VCaP (cell line): ENCODE results near the gene UPF2.

ENCODE experiments used
- H3K27ac ChIP-seq: fragments of 450-650 bp; 2 replicates; pipeline ENCODE4 v1.5.1; 2017
- CTCF ChIP-seq: fragments of 450-650 bp; conservative IDR thresholded peaks from 2 replicates; pipeline ENCODE4 v1.5.1; 2017; ENCODE audit warnings: mild to moderate bottlenecking, moderate library complexity

Gene UPF2

DNA sequence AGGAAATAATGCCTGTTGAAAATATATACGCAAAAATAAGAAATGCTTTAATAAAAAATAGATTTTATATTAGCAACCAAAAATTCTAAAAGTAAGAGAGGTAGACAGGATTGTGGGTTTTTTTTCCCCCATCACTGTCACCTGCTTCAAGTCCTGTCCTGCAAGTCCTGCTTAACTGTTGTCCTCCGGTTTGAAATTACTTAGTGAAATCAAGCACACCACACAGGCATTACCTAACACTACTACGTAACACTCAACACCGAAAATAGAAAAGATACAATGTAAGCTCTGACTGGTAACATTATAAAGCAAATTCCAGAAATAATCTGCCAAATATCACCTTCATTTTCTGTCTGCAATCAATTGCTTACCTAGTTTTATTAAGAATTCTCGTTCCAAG is 90.9 kb downstream of the UPF2 start:
- TF ChIP-seq CTCF = no peak
- H3K27ac ChIP-seq = no peak overlapping the region

DNA sequence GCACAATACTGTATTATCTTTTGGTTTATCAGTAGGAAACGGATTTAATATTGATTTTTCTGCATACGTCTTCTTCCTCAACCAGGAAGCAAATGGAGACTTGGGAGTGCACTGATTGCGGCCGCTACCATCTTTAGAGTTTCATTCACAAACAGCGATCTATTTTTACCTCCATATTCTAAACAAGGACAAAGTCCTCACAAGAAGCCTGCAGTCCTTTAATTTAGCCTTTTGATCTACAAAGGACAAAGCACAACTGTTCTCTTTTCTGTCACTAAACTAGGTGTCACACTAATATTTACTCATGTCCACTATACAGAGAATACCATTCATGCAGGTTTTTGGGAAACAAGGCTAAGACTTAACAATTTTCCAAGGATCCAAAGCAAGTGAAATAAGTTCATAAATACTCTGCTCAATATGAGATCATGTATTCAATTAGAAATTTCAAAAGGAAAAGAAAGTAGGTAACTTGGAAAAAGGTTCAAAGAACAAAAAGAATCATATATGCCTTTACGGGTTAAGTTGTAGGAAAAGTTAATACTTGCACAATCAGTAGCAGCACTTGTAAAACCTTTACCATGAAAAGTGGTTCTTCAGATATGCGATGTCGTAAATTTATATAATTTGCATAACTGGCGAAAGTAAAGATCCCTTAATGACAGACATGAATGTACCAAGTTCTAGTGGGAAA is 92.1 kb downstream of the UPF2 start:
- no peak for TF ChIP-seq CTCF
- H3K27ac ChIP-seq = no peak overlapping the region

GRCh38 chr10:11949152-11949551 is 93.5 kb downstream of the UPF2 start:
- no peak overlapping the region for H3K27ac ChIP-seq
- TF ChIP-seq CTCF = no peak

DNA sequence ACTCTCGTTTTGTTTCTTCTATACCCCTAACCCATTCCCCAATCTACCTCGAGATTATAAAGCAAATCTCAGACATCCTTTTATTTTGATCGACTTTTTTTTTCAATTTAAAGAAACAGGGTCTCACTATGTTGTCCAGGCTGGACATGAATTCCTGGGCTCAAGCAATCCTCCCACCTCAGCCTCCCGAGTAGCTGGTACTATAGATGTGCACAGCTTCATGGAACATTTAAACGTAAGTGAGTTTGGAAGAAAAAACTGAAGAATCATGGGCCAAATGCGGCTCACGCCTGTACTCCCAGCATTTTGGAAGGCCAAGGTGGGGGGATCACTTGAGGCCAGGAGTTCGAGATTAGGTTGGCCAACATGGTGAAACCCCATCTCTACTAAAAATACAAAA is 96.0 kb downstream of the UPF2 start:
- H3K27ac ChIP-seq = no peak overlapping the region
- no peak for TF ChIP-seq CTCF

DNA sequence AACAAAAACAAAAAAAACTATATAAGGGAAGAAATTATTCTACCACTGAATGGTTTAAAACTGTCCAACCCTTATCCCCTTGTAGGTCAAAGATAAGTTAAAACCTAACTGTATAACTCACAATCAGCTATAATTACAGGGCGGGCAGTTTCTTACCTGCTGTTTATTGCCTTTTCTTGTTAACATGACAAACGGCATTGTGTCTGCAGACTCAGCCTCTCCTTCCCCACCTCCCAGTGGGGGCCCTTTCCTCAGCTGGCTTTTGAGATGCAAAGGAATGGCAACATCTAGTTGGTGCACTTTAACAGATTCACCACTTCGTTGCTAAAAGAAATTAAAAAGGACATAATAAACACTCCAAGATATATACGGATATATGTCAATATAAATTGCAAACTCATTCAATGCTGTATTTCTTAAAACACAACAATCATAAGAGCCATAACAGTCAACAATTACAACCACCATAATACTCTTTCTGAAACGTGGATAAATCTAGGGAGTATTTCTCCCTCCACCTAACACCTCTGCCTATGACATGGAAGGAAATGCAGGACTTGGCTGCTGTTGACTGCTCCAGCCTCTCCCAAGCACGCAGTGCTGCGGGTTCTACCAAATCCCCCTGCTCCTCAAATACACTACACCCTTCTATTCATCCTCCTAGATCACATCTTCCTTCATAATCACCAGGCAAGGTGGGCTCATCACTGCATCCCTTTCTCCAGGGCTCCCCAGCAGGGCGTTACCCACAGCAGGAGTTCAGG is 106.0 kb downstream of the UPF2 start:
- H3K27ac ChIP-seq = no peak overlapping the region
- TF ChIP-seq CTCF = no peak

- no peak for TF ChIP-seq CTCF
- H3K27ac ChIP-seq = peak overlapping the region; percentile 34
These were observed 108.3 kb downstream of the UPF2 start for GRCh38 chr10:11934262-11934661.

DNA sequence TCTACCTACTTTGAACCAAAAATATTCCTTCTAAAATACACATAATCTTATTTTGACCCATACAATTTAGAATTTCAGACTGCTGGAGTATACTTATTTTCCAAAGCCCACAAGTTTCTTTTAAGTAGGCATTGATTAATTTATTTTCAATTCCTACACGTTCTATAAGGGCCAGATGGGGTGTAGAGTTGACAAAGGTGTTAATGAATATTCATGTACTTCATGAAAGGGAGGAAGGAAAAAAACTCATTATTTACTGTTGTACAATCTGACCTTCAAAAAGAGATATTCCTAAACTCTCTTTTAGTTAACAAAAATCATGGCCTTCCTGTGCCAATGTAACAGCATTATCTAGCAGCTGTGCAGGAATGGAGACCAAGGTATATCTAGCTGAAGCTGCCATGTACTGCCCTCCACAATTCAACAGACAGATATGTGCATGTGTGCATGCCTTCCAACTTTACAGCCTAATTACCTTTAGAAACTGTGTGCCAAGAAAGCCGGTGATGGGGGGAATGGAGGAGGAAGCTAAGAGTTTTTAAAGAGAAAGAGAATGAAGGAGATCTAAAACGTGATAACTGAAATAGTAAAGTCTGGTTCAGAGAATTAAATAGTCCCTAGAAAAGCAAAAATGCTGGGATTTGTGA is 108.9 kb downstream of the UPF2 start:
- peak overlapping the region; percentile 34 for H3K27ac ChIP-seq
- TF ChIP-seq CTCF = no peak
